ENCODE measurements around the gene KANSL2.
"Not testable (repeated sequence)": the region's sequence is repeated elsewhere in the genome, so short reads cannot be mapped to it uniquely, and the experiment has no call there.

Gene KANSL2

DNA sequence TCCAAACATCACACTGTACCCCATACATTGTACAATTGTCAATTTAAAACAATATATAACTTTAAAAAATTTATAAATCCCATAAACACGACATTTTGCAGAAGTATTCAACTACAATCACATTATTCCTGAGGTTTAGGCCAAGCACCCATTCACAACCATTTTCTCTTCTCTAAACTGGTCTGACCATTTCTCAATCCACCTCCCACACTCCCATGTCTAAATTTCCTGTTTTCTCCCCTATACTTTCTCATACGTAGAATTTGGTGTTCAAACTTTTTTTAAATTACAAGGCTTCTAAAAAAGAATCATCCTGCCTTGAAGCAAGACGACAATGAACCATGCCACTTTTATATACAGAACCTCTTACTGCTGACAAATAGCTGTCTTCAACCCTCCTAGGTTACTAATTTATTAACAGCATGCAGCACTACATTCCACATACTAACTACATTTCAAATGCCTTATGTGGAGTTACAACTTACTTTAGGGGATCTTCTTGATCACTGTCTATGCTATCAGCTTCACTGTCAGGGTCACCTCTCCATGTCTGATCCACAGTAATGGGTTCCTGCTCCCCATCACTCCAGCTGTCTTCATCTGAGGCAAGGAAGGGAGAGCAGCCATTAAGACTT lies 3.4 kb downstream of the KANSL2 start:
- Histone ChIP-seq H2AFZ (ENCODE audit: low read depth, low read length) (no peak overlapping the region), H3K9me3 (ENCODE audit: low read length) (no peaks in the 10 kb centered on the region), H3K36me3 (ENCODE audit: insufficient read depth, low read length) (peaks cover 60% of the 10 kb centered on the region), H3K27me3 (ENCODE audit: insufficient read depth, low read length) (no peaks in the 10 kb centered on the region), H3K4me3 (ENCODE audit: low read length) (no peak overlapping the region), H3K4me1 (ENCODE audit: insufficient read depth, low read length) (peaks cover 28% of the 10 kb centered on the region)

DNA sequence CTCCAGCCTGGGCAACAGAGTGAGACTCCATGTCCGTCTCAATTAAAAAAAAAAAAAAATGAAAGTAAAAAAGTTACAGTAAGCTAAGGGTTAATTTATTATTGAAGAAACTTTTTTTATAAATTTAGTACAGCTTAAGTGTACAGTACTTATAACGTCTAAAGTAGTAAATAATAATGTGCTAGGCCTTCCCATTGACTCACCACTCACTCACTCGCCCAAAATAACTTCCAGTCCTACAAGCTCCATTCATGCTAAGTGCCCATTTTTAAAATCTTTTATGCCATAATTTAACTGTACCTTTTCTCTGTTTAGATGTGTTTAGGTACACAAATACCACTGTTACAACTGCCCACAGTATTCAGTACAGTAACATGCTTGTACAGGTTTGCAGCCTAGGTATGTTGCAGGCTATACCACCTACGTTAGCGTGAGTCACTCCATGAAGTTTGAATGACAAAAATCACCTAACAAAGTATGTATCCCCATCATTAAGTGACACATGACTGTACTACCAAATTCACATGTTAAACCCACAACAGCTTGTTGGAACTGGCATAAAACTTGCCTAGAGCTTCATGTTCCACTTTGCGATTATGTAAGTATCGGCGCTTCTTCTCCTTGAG lies 10.7 kb downstream of the KANSL2 start:
- Histone ChIP-seq H3K27me3 (ENCODE audit: insufficient read depth, low read length) (no peaks in the 10 kb centered on the region), H3K36me3 (ENCODE audit: insufficient read depth, low read length) (peaks cover 82% of the 10 kb centered on the region), H3K4me3 (ENCODE audit: low read length) (no peak overlapping the region), H3K4me1 (ENCODE audit: insufficient read depth, low read length) (no peaks in the 10 kb centered on the region), H3K9me3 (ENCODE audit: low read length) (no peaks in the 10 kb centered on the region), H2AFZ (ENCODE audit: low read depth, low read length) (no peak overlapping the region)

DNA sequence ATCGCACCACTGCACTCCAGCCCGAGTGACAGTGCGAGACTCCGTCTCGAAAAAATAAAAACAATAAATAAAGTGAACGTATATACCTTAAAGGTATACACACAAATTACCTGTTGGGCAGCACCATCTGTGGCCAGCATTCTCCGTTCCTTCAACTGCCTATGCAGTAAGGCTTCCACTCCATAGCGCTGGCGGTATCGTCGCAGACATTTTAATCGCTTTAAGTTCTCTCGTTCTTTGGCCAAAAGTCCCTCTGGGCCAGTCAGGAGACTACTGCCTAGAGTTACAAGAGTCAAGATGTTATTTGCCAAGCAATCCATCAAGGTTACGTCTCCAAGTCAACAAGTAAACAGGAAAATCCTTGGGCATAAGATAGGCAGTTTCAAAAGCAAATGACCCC lies 13.0 kb downstream of the KANSL2 start:
- H3K4me3 ChIP-seq (ENCODE audit: low read length), result no peak overlapping the region
- H3K4me1 ChIP-seq (ENCODE audit: insufficient read depth, low read length), result no peaks in the 10 kb centered on the region
- H3K36me3 ChIP-seq (ENCODE audit: insufficient read depth, low read length), result peaks cover 80% of the 10 kb centered on the region
- no peak overlapping the region for H2AFZ ChIP-seq (ENCODE audit: low read depth, low read length)
- no peaks in the 10 kb centered on the region for H3K27me3 ChIP-seq (ENCODE audit: insufficient read depth, low read length)
- no peaks in the 10 kb centered on the region for H3K9me3 ChIP-seq (ENCODE audit: low read length)

DNA sequence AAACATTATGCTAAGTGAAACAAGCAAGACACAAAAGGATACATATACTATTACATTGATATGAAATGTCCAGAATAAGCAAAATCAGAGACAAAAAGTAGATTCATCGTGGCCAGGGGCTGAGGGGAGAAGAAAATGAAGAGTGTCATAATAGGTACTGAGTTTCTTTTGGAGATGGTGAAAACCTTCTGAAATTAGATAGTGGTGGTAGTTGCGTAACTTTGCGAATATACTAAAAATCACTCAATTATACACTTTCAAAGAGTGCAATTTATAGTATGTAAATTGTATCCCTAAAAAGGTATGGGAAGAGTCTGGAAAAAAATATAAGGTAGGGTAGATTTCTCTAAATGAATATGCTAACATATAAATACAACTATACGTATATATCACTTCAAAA lies 22.2 kb downstream of the KANSL2 start:
- Histone ChIP-seq H3K36me3 (ENCODE audit: insufficient read depth, low read length) (peaks cover 82% of the 10 kb centered on the region), H3K27me3 (ENCODE audit: insufficient read depth, low read length) (no peaks in the 10 kb centered on the region), H3K9me3 (ENCODE audit: low read length) (no peaks in the 10 kb centered on the region), H2AFZ (ENCODE audit: low read depth, low read length) (no peak overlapping the region), H3K4me3 (ENCODE audit: low read length) (no peak overlapping the region), H3K4me1 (ENCODE audit: insufficient read depth, low read length) (no peaks in the 10 kb centered on the region)

DNA sequence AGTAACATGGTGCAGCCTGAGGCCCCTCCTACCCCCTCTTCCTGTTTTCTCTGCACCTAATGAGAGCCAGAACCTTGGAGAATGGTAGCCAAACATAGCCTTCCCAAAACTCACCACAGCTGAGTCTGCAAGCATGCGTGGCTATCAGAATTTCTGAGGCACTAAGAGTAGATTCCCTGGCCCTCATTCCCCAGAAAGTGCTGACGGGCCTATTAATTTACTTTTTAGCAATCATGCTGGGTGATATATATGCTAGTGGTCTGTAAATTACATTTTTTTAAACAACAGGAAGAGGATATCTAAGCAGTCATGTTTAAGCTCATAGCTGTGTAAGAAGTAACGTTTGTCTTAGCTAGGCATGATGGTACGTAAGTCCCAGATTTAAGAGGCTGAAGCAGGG lies 30.4 kb downstream of the KANSL2 start:
- Histone ChIP-seq H3K4me1 (ENCODE audit: insufficient read depth, low read length) (no peaks in the 10 kb centered on the region), H3K36me3 (ENCODE audit: insufficient read depth, low read length) (peaks cover 73% of the 10 kb centered on the region), H2AFZ (ENCODE audit: low read depth, low read length) (no peak overlapping the region), H3K4me3 (ENCODE audit: low read length) (no peak overlapping the region), H3K27me3 (ENCODE audit: insufficient read depth, low read length) (no peaks in the 10 kb centered on the region), H3K9me3 (ENCODE audit: low read length) (peaks cover 2% of the 10 kb centered on the region)

DNA sequence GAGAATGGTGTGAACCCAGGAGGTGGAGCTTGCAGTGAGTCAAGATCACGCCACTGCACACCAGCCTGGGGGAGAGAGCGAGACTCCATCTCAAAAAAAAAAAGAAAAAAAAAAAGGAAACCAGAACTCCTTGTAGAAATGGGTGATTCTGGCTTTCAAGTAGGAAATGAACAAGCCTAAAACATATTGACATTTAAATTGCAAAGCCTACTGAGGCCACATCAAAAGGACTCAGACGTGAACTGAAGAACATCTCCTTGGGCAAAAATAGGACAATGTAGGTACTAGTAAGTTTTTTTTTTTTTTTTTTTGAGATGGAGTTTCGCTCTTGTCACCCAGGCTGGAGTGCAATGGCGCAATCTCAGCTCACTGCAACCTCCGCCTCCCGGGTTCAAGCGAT lies 36.7 kb downstream of the KANSL2 start:
- peaks cover 39% of the 10 kb centered on the region for H3K36me3 ChIP-seq (ENCODE audit: insufficient read depth, low read length)
- H3K9me3 ChIP-seq (ENCODE audit: low read length), result peaks cover 20% of the 10 kb centered on the region
- not testable (repeated sequence) for H3K4me1 ChIP-seq (ENCODE audit: insufficient read depth, low read length); H3K27me3 ChIP-seq (ENCODE audit: insufficient read depth, low read length); H3K4me3 ChIP-seq (ENCODE audit: low read length); H2AFZ ChIP-seq (ENCODE audit: low read depth, low read length)

DNA sequence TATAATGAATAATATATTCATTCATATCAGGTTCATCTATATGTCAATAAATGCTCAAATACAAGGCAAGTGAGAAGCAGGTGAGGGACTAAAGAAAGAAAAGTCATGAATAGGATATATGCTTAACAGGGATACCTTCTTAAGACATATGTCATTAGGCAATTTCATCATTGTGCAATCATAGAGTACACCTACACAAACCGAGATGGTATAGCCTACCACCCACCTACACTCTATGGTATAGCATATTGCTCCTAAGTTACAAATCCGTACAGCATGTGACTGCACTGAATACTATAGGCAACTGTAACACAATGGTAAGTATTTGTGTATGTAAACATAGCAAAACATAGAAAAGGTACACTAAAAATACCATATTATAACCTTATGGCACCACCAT lies 39.0 kb downstream of the KANSL2 start:
- Histone ChIP-seq H2AFZ (ENCODE audit: low read depth, low read length) (no peak overlapping the region), H3K4me3 (ENCODE audit: low read length) (no peak overlapping the region), H3K4me1 (ENCODE audit: insufficient read depth, low read length) (no peaks in the 10 kb centered on the region), H3K36me3 (ENCODE audit: insufficient read depth, low read length) (peaks cover 25% of the 10 kb centered on the region), H3K27me3 (ENCODE audit: insufficient read depth, low read length) (no peaks in the 10 kb centered on the region), H3K9me3 (ENCODE audit: low read length) (peaks cover 21% of the 10 kb centered on the region)

DNA sequence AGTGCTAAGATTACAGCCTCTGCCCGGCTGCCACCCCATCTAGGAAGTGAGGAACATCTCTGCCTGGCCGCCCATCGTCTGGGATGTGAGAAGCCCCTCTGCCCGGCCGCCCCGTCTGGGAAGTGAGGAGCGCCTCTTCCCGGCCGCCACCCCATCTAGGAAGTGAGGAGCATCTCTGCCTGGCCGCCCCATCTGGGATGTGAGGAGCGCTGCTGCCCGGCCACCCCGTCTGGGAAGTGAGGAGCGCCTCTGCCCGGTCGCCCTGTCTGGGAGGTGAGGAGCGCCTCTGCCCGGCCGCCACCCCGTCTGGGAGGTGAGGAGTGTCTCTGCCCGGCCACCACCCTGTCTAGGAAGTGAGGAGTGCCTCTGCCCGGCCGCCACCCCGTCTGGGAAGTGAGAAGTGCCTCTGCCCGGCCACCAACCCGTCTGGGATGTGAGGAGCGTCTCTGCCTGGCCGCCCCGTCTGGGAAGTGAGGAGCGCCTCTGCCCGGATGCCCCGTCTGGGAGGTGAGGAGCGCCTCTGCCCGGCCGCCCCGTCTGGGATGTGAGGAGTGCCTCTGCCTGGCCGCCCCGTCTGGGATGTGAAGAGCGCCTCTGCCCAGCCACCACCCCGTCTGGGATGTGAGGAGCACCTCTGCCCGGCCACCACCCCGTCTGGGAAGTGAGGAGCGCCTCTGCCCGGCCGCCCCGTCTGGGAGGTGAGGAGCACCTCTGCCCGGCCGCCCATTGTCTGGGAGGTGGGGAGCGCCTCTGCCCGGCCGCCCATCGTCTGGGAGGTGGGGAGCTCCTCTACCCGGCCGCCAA lies 40.1 kb downstream of the KANSL2 start:
- H3K27me3 ChIP-seq (ENCODE audit: insufficient read depth, low read length); H3K4me3 ChIP-seq (ENCODE audit: low read length); H2AFZ ChIP-seq (ENCODE audit: low read depth, low read length); H3K4me1 ChIP-seq (ENCODE audit: insufficient read depth, low read length): not testable (repeated sequence)
- Histone ChIP-seq H3K9me3 (ENCODE audit: low read length) (peaks cover 21% of the 10 kb centered on the region), H3K36me3 (ENCODE audit: insufficient read depth, low read length) (peaks cover 22% of the 10 kb centered on the region)

DNA sequence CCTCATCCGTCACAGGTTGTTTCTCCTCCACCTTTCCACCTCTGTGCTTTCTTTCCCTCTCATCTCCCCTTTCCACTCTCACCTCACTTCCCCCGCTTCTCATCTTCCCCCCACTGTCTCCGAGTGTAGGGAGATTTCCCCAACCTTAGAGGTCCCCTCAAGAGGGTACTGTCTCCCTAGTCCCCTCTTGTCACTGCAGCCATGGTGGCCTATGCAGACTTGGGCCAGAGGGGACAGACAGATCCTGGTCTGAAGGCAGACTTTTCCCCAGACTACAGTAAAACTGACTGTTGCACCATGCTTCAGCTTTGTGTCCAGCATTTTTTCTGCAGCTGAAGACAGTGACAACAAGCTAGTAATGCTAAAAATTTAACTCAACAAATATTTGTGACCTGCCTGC lies 41.2 kb downstream of the KANSL2 start:
- Histone ChIP-seq H3K9me3 (ENCODE audit: low read length) (peaks cover 18% of the 10 kb centered on the region), H3K27me3 (ENCODE audit: insufficient read depth, low read length) (no peaks in the 10 kb centered on the region), H3K36me3 (ENCODE audit: insufficient read depth, low read length) (peaks cover 16% of the 10 kb centered on the region), H2AFZ (ENCODE audit: low read depth, low read length) (no peak overlapping the region), H3K4me3 (ENCODE audit: low read length) (no peak overlapping the region), H3K4me1 (ENCODE audit: insufficient read depth, low read length) (no peaks in the 10 kb centered on the region)

DNA sequence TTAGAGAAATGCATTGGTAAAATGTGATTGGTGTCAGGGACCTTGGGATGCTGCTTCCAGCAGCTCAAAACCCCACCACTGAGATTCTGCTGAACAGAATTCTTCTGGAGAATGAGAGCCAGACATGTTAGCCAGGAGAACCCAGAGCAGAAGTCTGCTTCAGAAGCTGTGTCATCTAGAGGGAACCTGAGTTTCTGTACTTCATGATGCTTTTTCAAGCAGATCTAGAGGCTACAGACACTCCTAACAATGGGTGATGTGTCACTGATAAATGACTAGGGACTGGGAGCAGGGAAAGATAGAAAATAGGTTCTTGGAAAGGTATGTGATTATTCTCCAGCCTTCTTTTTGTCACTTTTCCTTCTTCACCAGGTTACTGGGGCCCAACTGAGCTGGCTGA lies 41.6 kb downstream of the KANSL2 start:
- Histone ChIP-seq H3K36me3 (ENCODE audit: insufficient read depth, low read length) (peaks cover 16% of the 10 kb centered on the region), H3K4me3 (ENCODE audit: low read length) (no peak overlapping the region), H3K4me1 (ENCODE audit: insufficient read depth, low read length) (no peaks in the 10 kb centered on the region), H3K27me3 (ENCODE audit: insufficient read depth, low read length) (no peaks in the 10 kb centered on the region), H3K9me3 (ENCODE audit: low read length) (peaks cover 17% of the 10 kb centered on the region), H2AFZ (ENCODE audit: low read depth, low read length) (no peak overlapping the region)

DNA sequence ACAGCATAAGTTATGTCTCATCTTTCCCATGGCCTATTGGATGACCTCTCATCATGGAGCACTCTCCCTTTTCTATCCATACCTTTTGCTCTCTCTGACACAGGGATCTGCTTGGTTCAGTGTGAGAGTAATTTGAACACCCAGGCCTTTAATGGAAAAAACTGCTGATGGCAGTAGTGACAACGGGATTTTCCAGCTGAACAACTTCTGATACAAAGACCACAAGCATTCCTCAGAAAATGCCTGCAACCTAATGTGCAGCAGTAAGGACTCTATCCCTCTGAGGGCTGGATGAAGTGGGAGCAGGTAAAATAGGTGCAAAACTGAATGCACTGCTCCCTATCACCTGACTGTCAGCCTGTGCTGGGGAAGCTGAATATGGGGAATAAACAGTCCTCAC lies 51.0 kb downstream of the KANSL2 start:
- no peaks in the 10 kb centered on the region for H3K4me1 ChIP-seq (ENCODE audit: insufficient read depth, low read length)
- no peak overlapping the region for H3K4me3 ChIP-seq (ENCODE audit: low read length)
- H3K9me3 ChIP-seq (ENCODE audit: low read length), result no peaks in the 10 kb centered on the region
- H3K27me3 ChIP-seq (ENCODE audit: insufficient read depth, low read length), result no peaks in the 10 kb centered on the region
- H2AFZ ChIP-seq (ENCODE audit: low read depth, low read length), result no peak overlapping the region
- no peaks in the 10 kb centered on the region for H3K36me3 ChIP-seq (ENCODE audit: insufficient read depth, low read length)

DNA sequence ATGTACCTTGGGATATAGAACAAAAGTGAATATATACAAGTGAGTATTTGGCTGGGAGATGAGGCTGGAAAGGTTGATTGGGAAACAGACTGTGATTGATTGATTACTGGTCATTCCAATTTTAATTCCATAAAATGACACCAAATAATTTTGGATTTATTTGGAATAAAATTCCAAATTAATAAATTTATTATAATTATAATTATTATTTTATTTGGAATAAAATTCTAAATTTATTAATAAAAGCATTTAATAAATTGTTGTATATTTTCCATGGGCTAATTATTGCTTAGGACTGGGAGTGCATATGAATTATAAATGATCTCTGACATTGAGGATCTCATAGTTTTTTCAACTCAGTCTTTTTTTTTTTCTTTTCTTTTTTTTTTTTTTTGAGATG lies 51.7 kb downstream of the KANSL2 start:
- Histone ChIP-seq H2AFZ (ENCODE audit: low read depth, low read length) (no peak overlapping the region), H3K36me3 (ENCODE audit: insufficient read depth, low read length) (no peaks in the 10 kb centered on the region), H3K4me1 (ENCODE audit: insufficient read depth, low read length) (no peaks in the 10 kb centered on the region), H3K27me3 (ENCODE audit: insufficient read depth, low read length) (no peaks in the 10 kb centered on the region), H3K9me3 (ENCODE audit: low read length) (no peaks in the 10 kb centered on the region), H3K4me3 (ENCODE audit: low read length) (no peak overlapping the region)

DNA sequence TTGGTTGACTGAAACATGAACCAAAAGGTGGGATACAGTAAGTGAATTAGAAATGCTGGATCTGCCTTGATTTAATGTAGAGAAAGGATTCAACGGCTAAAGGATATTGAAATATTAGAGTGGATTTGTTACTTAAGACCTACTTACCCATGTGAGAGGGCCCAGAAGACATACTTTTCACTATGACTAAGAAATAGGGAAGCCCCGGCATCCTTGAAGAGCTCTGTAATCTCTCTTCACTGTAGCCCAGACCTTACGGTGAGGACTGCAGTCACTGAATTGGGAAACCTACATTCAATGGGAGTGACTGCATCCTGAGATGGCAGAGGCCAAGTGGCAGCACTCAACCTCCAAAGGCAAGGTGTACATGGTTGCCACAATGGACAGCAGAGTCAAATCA lies 52.5 kb downstream of the KANSL2 start:
- H3K9me3 ChIP-seq (ENCODE audit: low read length), result no peaks in the 10 kb centered on the region
- H3K4me3 ChIP-seq (ENCODE audit: low read length), result no peak overlapping the region
- H3K4me1 ChIP-seq (ENCODE audit: insufficient read depth, low read length), result no peaks in the 10 kb centered on the region
- no peaks in the 10 kb centered on the region for H3K36me3 ChIP-seq (ENCODE audit: insufficient read depth, low read length)
- no peak overlapping the region for H2AFZ ChIP-seq (ENCODE audit: low read depth, low read length)
- H3K27me3 ChIP-seq (ENCODE audit: insufficient read depth, low read length), result no peaks in the 10 kb centered on the region

Data from neuron (in vitro differentiated cells).